ENCODE results near the gene CRHBP.

The CRHBP gene

DNA sequence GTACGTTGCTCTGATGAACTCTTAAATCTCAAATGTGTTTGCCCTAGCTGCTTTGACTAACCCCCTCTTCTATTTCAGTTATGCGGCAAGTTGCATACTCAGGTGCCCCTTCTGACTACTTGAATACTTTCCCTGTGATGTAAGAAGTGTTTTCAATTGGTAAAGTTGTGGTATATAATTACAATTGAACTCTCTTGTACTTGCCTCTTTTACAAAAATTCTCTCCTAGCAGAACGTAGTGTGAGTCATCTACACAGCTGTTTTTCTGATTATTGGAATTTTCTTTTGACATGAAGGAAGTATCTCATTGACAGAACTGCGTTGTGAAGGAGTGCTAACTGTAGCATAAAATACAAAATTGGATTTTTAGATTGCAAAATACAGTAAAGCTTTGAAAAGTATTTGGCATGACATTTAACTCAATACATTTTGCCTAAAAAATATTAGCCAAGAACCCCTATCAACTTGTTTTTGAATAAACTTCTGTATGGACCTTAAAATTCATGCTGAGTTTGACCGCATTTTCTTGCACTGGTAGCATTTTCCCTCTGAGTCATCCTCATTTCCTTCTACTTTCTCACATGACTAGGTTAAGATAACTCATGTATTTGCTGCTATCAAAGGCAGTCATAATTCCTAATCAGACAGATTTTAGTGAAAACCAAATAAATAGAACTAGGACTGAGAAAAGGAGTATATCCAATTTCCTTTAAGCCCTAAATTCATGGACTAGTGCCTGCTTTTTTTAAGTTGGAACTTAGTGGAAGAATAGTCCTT lies 6.3 kb downstream of the CRHBP start:
- ChIA-PET POLR2A (no interaction called here), CTCF (interaction anchor here (0.7 to 1.4 kb wide), 3 partner anchors 8 to 38 kb away, joined by 3 to 4 read pairs (median 3); no protein-coding TSS in a partner anchor)
- TF ChIP-seq, protein P1, sequence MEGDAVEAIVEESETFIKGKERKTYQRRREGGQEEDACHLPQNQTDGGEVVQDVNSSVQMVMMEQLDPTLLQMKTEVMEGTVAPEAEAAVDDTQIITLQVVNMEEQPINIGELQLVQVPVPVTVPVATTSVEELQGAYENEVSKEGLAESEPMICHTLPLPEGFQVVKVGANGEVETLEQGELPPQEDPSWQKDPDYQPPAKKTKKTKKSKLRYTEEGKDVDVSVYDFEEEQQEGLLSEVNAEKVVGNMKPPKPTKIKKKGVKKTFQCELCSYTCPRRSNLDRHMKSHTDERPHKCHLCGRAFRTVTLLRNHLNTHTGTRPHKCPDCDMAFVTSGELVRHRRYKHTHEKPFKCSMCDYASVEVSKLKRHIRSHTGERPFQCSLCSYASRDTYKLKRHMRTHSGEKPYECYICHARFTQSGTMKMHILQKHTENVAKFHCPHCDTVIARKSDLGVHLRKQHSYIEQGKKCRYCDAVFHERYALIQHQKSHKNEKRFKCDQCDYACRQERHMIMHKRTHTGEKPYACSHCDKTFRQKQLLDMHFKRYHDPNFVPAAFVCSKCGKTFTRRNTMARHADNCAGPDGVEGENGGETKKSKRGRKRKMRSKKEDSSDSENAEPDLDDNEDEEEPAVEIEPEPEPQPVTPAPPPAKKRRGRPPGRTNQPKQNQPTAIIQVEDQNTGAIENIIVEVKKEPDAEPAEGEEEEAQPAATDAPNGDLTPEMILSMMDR (IDR thresholded peaks at IDR 0.05; ENCODE audit: control extremely low read depth, extremely low read depth, low read depth, missing control alignments) = no peak
- no peak for DNase-seq (ENCODE audit: extremely low spot score)

DNA sequence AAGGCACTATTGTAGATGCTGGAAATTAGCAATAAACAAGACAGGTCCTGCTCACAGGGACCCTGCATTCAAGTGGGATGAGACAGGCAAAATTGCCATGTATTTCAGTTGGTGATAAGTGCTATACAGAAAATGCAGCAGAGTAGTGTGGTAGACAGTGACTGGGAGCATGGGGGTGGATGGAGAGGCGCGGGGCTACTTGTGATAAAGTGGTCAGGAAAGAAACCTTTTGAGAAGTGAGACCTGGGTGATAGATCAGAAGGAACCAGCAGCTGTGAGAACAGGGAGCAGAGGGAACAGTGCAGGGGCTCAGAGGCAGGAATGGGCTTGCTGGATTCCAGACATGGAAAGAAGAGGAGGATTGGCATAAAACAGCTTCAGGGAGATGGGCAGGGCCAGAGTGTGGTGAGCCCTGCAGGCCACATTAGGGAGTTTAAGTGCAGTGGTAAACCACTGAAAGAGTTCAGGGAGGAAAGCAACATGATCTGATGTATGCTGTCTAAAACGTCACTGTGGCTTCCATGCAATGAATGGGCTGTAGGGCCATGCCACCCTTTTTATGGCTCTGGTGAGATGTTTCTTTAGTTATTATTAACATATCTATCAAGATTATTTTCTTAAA lies 7.3 kb downstream of the CRHBP start:
- TF ChIP-seq, protein P1 (IDR thresholded peaks at IDR 0.05; ENCODE audit: control extremely low read depth, extremely low read depth, low read depth, missing control alignments) = no peak
- POLR2A ChIA-PET = no interaction called here
- CTCF ChIA-PET = no interaction called here
- peak; percentile 41 for DNase-seq (ENCODE audit: extremely low spot score)

DNA sequence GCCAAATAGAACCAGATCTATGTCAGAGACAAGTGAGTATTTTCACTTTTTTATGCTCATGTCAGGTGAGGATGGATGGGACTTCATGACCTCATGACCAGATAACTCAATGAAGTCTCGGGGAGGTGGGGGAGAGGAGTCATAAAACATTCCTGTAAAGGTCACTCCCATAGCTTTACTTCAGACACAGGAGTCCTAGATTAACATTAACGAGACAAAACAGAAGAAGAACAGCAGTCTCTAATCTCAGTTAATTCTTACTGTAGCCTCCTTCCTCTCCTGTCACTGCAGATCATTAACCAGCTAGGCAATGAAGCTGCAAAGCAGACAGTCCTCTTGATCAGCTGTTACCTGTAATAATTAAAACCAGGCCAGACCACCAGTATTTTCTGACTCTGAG lies 11.2 kb downstream of the CRHBP start:
- no peak for DNase-seq (ENCODE audit: extremely low spot score)
- ChIA-PET CTCF (interaction anchor here (0.8 to 1.2 kb wide), 2 partner anchors 41 to 52 kb away, joined by 3 read pairs; no protein-coding TSS in a partner anchor), POLR2A (no interaction called here)
- TF ChIP-seq, protein P1 (IDR thresholded peaks at IDR 0.05; ENCODE audit: control extremely low read depth, extremely low read depth, low read depth, missing control alignments) = no peak

DNA sequence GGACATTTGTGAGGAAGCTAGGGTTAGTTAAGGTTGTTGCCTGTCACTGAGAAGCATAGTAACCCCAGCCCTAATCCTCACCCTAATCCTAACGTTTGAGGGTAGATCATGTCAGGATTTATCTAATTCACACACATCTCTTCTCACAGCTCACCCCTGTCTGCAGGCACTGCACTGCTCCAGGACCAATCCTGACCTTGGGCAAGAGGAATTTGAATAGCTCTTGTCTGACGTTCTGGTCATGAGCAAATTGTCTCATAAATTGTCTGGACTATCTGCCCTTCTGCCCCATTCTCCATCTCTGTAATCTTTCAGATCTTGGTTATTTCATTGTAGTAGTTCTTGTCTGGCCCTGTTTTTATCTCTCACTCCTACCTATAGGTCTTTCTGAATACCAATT lies 18.7 kb downstream of the CRHBP start:
- ChIA-PET POLR2A (no interaction called here), CTCF (no interaction called here)
- no peak for DNase-seq (ENCODE audit: extremely low spot score)
- TF ChIP-seq, protein P1 (IDR thresholded peaks at IDR 0.05; ENCODE audit: control extremely low read depth, extremely low read depth, low read depth, missing control alignments) = no peak

DNA sequence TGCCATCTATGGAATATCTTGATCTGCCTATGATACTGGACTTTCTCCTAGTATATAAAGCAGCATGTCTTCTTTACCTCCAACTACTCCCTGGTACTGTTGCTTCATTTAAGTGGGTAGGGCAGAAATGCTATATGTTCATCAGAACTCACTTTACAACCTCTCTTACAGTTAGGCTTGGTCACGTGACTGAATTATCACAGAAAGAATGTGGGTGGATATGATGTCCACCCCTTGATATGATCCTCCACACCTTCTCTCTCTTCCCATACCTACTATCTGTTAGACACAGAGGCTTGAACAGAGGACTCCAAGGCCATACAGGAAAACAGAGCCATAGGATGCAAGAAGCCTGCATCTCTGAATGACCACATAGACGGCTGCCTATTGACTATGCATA lies 19.8 kb downstream of the CRHBP start:
- POLR2A ChIA-PET = no interaction called here
- TF ChIP-seq, protein P1 (IDR thresholded peaks at IDR 0.05; ENCODE audit: control extremely low read depth, extremely low read depth, low read depth, missing control alignments) = no peak
- CTCF ChIA-PET = no interaction called here
- no peak for DNase-seq (ENCODE audit: extremely low spot score)

DNA sequence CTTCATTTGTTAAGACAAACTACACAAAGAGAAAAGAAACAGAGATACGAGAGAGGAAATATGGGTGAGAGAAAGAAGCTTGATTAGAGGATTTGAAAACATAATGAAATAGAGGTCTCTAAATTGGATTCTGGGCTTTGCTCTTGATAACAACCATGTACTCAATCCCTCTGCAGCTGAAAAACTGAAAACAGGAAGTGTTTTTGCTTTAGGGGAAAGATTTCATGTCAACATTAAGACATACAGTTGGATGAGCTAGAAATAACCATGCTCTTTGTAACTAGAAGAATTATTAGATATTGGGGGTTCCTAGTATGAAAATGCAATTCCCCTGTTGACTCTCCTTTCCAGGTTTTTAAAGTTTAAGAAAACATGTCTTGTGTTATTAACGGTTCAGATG lies 21.9 kb downstream of the CRHBP start:
- ChIA-PET CTCF (no interaction called here), POLR2A (no interaction called here)
- TF ChIP-seq, protein P1 (IDR thresholded peaks at IDR 0.05; ENCODE audit: control extremely low read depth, extremely low read depth, low read depth, missing control alignments) = no peak
- no peak for DNase-seq (ENCODE audit: extremely low spot score)

All from GM10248 (cell line).